GM12878 (cell line): ENCODE results near the gene VSTM2L. TPM values are rescaled to one million over a fixed set of nuclear protein-coding genes. Genes with fewer than 3 reads are reported as not detected.

Experiments
- ATAC-seq: fragments of 200-7000 bp; cut with Tn5 transposase; 3 replicates; pipeline ENCODE4 v1.9.1; 2020; ENCODE audit warnings: mild to moderate bottlenecking, moderate library complexity
- BruUV-seq: library from RNA; stranded (reverse); fragments of 400-500 nt; replicated peaks from 2 replicates; lab custom pipeline; 2021; lab: Mats Ljungman, UMichigan
- CTCF ChIA-PET: fragments of 300-600 bp; sonication (Branson Sonifier 250); formaldehyde crosslinking; extraction: SDS; loops from one replicate; lab custom pipeline; 2021; ENCODE audit warnings: inconsistent platforms; lab: Yijun Ruan, JAX
- POLR2A ChIA-PET: fragments of 350-600 bp; formaldehyde crosslinking; extraction: SDS; loops from one replicate; lab custom pipeline; 2021; ENCODE audit warnings: inconsistent platforms; lab: Charles Lee
- RAD21 ChIA-PET: fragments of 300-600 bp; sonication (Branson Sonifier 250); formaldehyde crosslinking; loops from one replicate; lab custom pipeline; 2023; ENCODE audit warnings: antibody characterized with exemption; ENCODE audit not compliant: unreplicated experiment; lab: Charles Lee
- SMC1A ChIA-PET: fragments of 300-600 bp; sonication (Branson Sonifier 250); formaldehyde crosslinking; loops from one replicate; lab custom pipeline; 2023; ENCODE audit not compliant: unreplicated experiment, uncharacterized antibody; lab: Charles Lee
- DNase-seq: peaks from one replicate; pipeline ENCODE4 v3.0.0-alpha.2; 2011; ENCODE audit warnings: low read depth, low spot score
- FAIRE-seq: peaks from 3 replicates; lab custom pipeline; 2011; peaks lifted over from hg19 to GRCh38; lab: Jason Lieb, UNC
- H2AFZ ChIP-seq: 2 replicates; pipeline ENCODE4 v1.6.0; 2011; ENCODE audit warnings: low read depth, low read length, control low read depth; ENCODE audit not compliant: control insufficient read depth
- H3K27ac ChIP-seq: 2 replicates; pipeline ENCODE4 v1.5.1; 2011; ENCODE audit warnings: control low read depth; ENCODE audit not compliant: control insufficient read depth, insufficient read depth
- H3K27me3 ChIP-seq, 2 experiments: replicated peaks in 1 of 2; 2 replicates each; pipeline versions ENCODE4 v1.6.0 to v1.6.1; 2011; ENCODE audit warnings: low read length in 1 of 2; ENCODE audit not compliant: control insufficient read depth in 2 of 2, insufficient read depth in 2 of 2
- H3K36me3 ChIP-seq, 2 experiments: 2 replicates each; pipeline ENCODE4 v1.5.1; 2011; ENCODE audit warnings: low read length in 1 of 2; ENCODE audit not compliant: control insufficient read depth in 2 of 2, insufficient read depth in 2 of 2
- H3K4me1 ChIP-seq: 2 replicates; pipeline ENCODE4 v1.6.1; 2011; ENCODE audit warnings: mild to moderate bottlenecking, low read length, moderate library complexity, mixed read lengths; ENCODE audit not compliant: control insufficient read depth, insufficient read depth
- H3K4me2 ChIP-seq: 2 replicates; pipeline ENCODE4 v1.6.0; 2011; ENCODE audit warnings: control low read depth; ENCODE audit not compliant: control insufficient read depth, insufficient read depth
- H3K4me3 ChIP-seq: fragments of 200-600 bp; sonication (generic); 2 replicates; pipeline ENCODE4 v1.5.1; 2016
- H3K79me2 ChIP-seq: 2 replicates; pipeline ENCODE4 v1.6.0; 2011; ENCODE audit warnings: low read length; ENCODE audit not compliant: control insufficient read depth, insufficient read depth
- H3K9ac ChIP-seq: 2 replicates; pipeline ENCODE4 v1.8.0; 2011; ENCODE audit warnings: low read length, control low read depth, mixed read lengths; ENCODE audit not compliant: control insufficient read depth, insufficient read depth
- H3K9me3 ChIP-seq: replicated peaks from 3 replicates; pipeline ENCODE4 v1.5.1; 2011; ENCODE audit warnings: mild to moderate bottlenecking, low read length; ENCODE audit not compliant: control insufficient read depth, insufficient read depth
- H4K20me1 ChIP-seq: 2 replicates; pipeline ENCODE4 v1.6.0; 2011; ENCODE audit not compliant: control insufficient read depth, insufficient read depth
- CREB1 ChIP-seq: IDR thresholded peaks from 2 replicates; pipeline ENCODE4 v1.6.1; 2012; ENCODE audit warnings: low read depth, mild to moderate bottlenecking, inconsistent platforms
- FOS ChIP-seq: IDR thresholded peaks from 3 replicates; pipeline ENCODE4 v1.6.1; 2011; ENCODE audit warnings: borderline replicate concordance; ENCODE audit not compliant: insufficient read length; ENCODE audit errors: extremely low read depth
- GABPA ChIP-seq: IDR thresholded peaks from 2 replicates; pipeline ENCODE4 v1.6.1; 2014; ENCODE audit warnings: antibody characterized with exemption, low read depth, mild to moderate bottlenecking, inconsistent platforms
- NKRF ChIP-seq: fragments of 450-650 bp; conservative IDR thresholded peaks from 2 replicates; pipeline ENCODE4 v1.6.1; 2017; ENCODE audit warnings: mild to moderate bottlenecking, moderate library complexity
- REST ChIP-seq: IDR thresholded peaks from 2 replicates; pipeline ENCODE4 v1.6.1; 2012; ENCODE audit warnings: mild to moderate bottlenecking, low read depth, low read length
- SREBF1 ChIP-seq: IDR thresholded peaks from 2 replicates; pipeline ENCODE4 v1.6.1; 2012; ENCODE audit warnings: mild to moderate bottlenecking, low read length
- TBL1XR1 ChIP-seq: IDR thresholded peaks from 2 replicates; pipeline ENCODE4 v1.6.1; 2012; ENCODE audit warnings: low read depth, low read length, improper control_type of control experiment
- USF2 ChIP-seq: IDR thresholded peaks from 2 replicates; pipeline ENCODE4 v1.6.1; 2011; ENCODE audit warnings: low read depth, low read length, improper control_type of control experiment, borderline replicate concordance
- ZNF622 ChIP-seq: fragments of 450-650 bp; IDR thresholded peaks from 2 replicates; pipeline ENCODE4 v1.6.1; 2017; ENCODE audit warnings: mild to moderate bottlenecking, inconsistent platforms
- WGBS: methylation state at CpG from one replicate; pipeline ENCODE4 v1.1.6; 2016; ENCODE audit warnings: low lambda C conversion rate; ENCODE audit not compliant: insufficient replicate concordance, insufficient coverage; ENCODE audit errors: missing lambda C conversion rate; 5-methylcytosine and 5-hydroxymethylcytosine counted together
- in situ Hi-C: fragments of 300-500 bp; cut with MboI; formaldehyde crosslinking; loops from 9 replicates; pipeline ENCODE4 v1.14.3; 2018; ENCODE audit warnings: mixed read lengths
- intact Hi-C: fragments of 100-400 bp; cut with micrococcal nuclease; formaldehyde crosslinking; loops from one replicate; pipeline ENCODE4 v1.14.2; 2022; ENCODE audit not compliant: unreplicated experiment
- polyA plus RNA-seq, 11 experiments: library from polyadenylated mRNA; depleted of rRNA in 4 of 11; unstranded in 6 of 11; stranded (reverse) in 5 of 11; fragments of >200 nt; fragmentation: Nextera tagmentation in 4 of 11; fragmentation: Illumina TruSeq in 1 of 11; extraction: Ambion mirVana in 4 of 11; extraction: Trizol in 1 of 11; gene quantifications; 1 replicate in 1 of 11; 2 replicates in 10 of 11; pipeline versions ENCODE4 v1.2.1 to v1.2.3, GENCODE V29; 2011 to 2016; ENCODE audit warnings: inconsistent platforms in 2 of 11, missing spikeins in 2 of 11, low read depth in 1 of 11
- total RNA-seq, 4 experiments: library from RNA; depleted of rRNA in 3 of 4; stranded (reverse); fragments of >200 nt in 3 of 4; fragmentation: Illumina TruSeq in 1 of 4; extraction: Trizol in 1 of 4; gene quantifications; 2 replicates each; pipeline versions ENCODE4 v1.2.1 to v1.2.3, GENCODE V29; 2013 to 2021

The VSTM2L gene
- total and polyA plus RNA-seq, 10 of the 15 experiments (the other 5 are each of a cell fraction or from before 2014, with no cell fraction given), result 0.05 to 1.5 (median 0.63) TPM; not detected in 2

GRCh38 chr20:37867289-37868195 is 35.4 kb upstream of the VSTM2L start:
- 95% methylated on average over 15 of the region's 15 CpGs for WGBS
- in situ Hi-C loops (no loop called here), intact Hi-C loops (no loop called here)
- RAD21 ChIA-PET, result no interaction called here
- Histone ChIP-seq H3K4me3 (no peak overlapping the region), H3K27me3 (no peaks in the 10 kb centered on the region), H2AFZ (no peak overlapping the region), H3K4me1 (no peaks in the 10 kb centered on the region), H4K20me1 (no peaks in the 10 kb centered on the region), H3K79me2 (no peaks in the 10 kb centered on the region), H3K9me3 (no peaks in the 10 kb centered on the region), H3K36me3 (peaks cover 3 to 9% of the 10 kb centered on the region in 2 experiments; a peak in 3 of 4 replicates), H3K27ac (no peak overlapping the region), H3K9ac (no peak overlapping the region), H3K4me2 (no peak overlapping the region)
- FAIRE-seq, result no peak
- TF ChIP-seq NKRF (no peak), USF2 (no peak), CREB1 (no peak), ZNF622 (no peak), SREBF1 (no peak), TBL1XR1 (no peak), REST (no peak), FOS (no peak), GABPA (no peak)
- SMC1A ChIA-PET, result no interaction called here
- no TSS peak for BruUV-seq
- no peak for DNase-seq
- CTCF ChIA-PET, result no interaction called here
- ATAC-seq, result no peak
- POLR2A ChIA-PET, result no interaction called here
